A549 (cell line): ENCODE measurements around the gene JAKMIP1. TPM values are rescaled to one million over a fixed set of nuclear protein-coding genes. Genes with fewer than 3 reads are reported as not detected.

Experiments used
- ATAC-seq, 2 experiments: fragments of 200-7000 bp in 1 of 2; fragments of >200 bp in 1 of 2; cut with Nextera tagmentation in 1 of 2; cut with Tn5 transposase in 1 of 2; 3 replicates each; pipeline versions ENCODE4 v1.8.0 to v1.9.1; 2018 to 2020; ENCODE audit warnings: mild to moderate bottlenecking in 1 of 2, moderate library complexity in 1 of 2
- CTCF ChIA-PET: fragments of 300-600 bp; sonication (Branson Sonifier 250); formaldehyde crosslinking; extraction: SDS; loops from one replicate; lab custom pipeline; 2021; ENCODE audit warnings: antibody characterized with exemption, inconsistent platforms; lab: Yijun Ruan, JAX
- POLR2A ChIA-PET: fragments of 350-600 bp; formaldehyde crosslinking; extraction: SDS; loops from one replicate; lab custom pipeline; 2021; ENCODE audit warnings: antibody characterized with exemption, inconsistent platforms; lab: Yijun Ruan, JAX
- DNase-seq, 2 experiments: peaks; one replicate each; pipeline versions ENCODE4 v3.0.0 to v3.0.0-alpha.2; 2011 to 2016; ENCODE audit warnings: low read depth in 1 of 2, low spot score in 1 of 2
- FAIRE-seq: peaks from 2 replicates; lab custom pipeline; 2011; peaks lifted over from hg19 to GRCh38; lab: Jason Lieb, UNC
- H3K27ac ChIP-seq, 2 experiments: fragments of >200 bp; sonication (Bioruptor Twin); formaldehyde crosslinking; 3 replicates each; pipeline ENCODE4 v1.5.1; 2016 to 2017
- H3K4me1 ChIP-seq: fragments of >200 bp; sonication (Bioruptor Twin); formaldehyde crosslinking; 3 replicates; pipeline ENCODE4 v1.6.1; 2016
- H3K4me2 ChIP-seq: fragments of >200 bp; sonication (Bioruptor Twin); formaldehyde crosslinking; 3 replicates; pipeline ENCODE4 v1.6.1; 2016
- H3K4me3 ChIP-seq: fragments of >200 bp; sonication (Bioruptor Twin); formaldehyde crosslinking; 3 replicates; pipeline ENCODE4 v1.5.1; 2016
- H3K9me3 ChIP-seq: fragments of >200 bp; sonication (Bioruptor Twin); formaldehyde crosslinking; 3 replicates; pipeline ENCODE4 v1.6.1; 2016
- CEBPB ChIP-seq, 2 experiments: fragments of >200 bp in 1 of 2; sonication (Bioruptor Twin) in 1 of 2; formaldehyde crosslinking in 1 of 2; IDR thresholded peaks; 2 replicates each; pipeline ENCODE4 v1.6.1; 2012 to 2016
- CHD2 ChIP-seq: fragments of 150-350 bp; IDR thresholded peaks from 2 replicates; pipeline ENCODE4 v1.6.1; 2014; ENCODE audit warnings: low read length; ENCODE audit not compliant: partially characterized antibody
- EHMT2 ChIP-seq: fragments of 200-600 bp; sonication (generic); IDR thresholded peaks from 2 replicates; pipeline ENCODE4 v1.6.1; 2016; ENCODE audit warnings: antibody characterized with exemption, low read depth, mild to moderate bottlenecking, moderate library complexity
- ELK1 ChIP-seq: fragments of 150-350 bp; IDR thresholded peaks from 2 replicates; pipeline ENCODE4 v1.6.1; 2014; ENCODE audit warnings: low read depth, mild to moderate bottlenecking, low read length
- EP300 ChIP-seq, 2 experiments: fragments of >200 bp; sonication (Bioruptor Twin); formaldehyde crosslinking; IDR thresholded peaks; 2 replicates in 1 of 2; 3 replicates in 1 of 2; pipeline ENCODE4 v1.6.1; 2016 to 2017
- ESRRA ChIP-seq: fragments of 150-350 bp; IDR thresholded peaks from 2 replicates; pipeline ENCODE4 v1.6.1; 2014; ENCODE audit warnings: mild to moderate bottlenecking, low read length, borderline replicate concordance
- FOSB ChIP-seq: fragments of 250-450 bp; sonication (Bioruptor Pico); IDR thresholded peaks from 2 replicates; pipeline ENCODE4 v1.5.0; 2020; ENCODE audit warnings: mild to moderate bottlenecking, moderate library complexity
- FOXS1 ChIP-seq: fragments of 250-450 bp; sonication (Bioruptor Pico); IDR thresholded peaks from 2 replicates; pipeline ENCODE4 v1.5.0; 2020; ENCODE audit warnings: mild to moderate bottlenecking, moderate library complexity
- HES2 ChIP-seq: fragments of >200 bp; sonication (Bioruptor Twin); formaldehyde crosslinking; IDR thresholded peaks from 2 replicates; pipeline ENCODE4 v1.6.1; 2016
- HEYL ChIP-seq: fragments of 250-450 bp; sonication (Bioruptor Pico); IDR thresholded peaks from 2 replicates; pipeline ENCODE4 v1.8.0; 2021; ENCODE audit warnings: mild to moderate bottlenecking, moderate library complexity
- HOXB13 ChIP-seq: fragments of 250-450 bp; sonication (Bioruptor Pico); IDR thresholded peaks from 2 replicates; pipeline ENCODE4 v1.5.0; 2020; ENCODE audit warnings: low read depth, mild to moderate bottlenecking, moderate library complexity
- HOXB5 ChIP-seq: fragments of 250-450 bp; sonication (Bioruptor Pico); IDR thresholded peaks from 2 replicates; pipeline ENCODE4 v1.5.0; 2020; ENCODE audit warnings: mild to moderate bottlenecking, moderate library complexity
- JUN ChIP-seq, 2 experiments: fragments of >200 bp; sonication (Bioruptor Twin); formaldehyde crosslinking; IDR thresholded peaks; 2 replicates in 1 of 2; 3 replicates in 1 of 2; pipeline ENCODE4 v1.6.1; 2016 to 2017
- JUNB ChIP-seq: fragments of >200 bp; sonication (Bioruptor Twin); formaldehyde crosslinking; IDR thresholded peaks from 2 replicates; pipeline ENCODE4 v1.6.1; 2016
- KDM5A ChIP-seq: fragments of 200-600 bp; sonication (generic); IDR thresholded peaks from 2 replicates; pipeline ENCODE4 v1.6.1; 2016; ENCODE audit warnings: antibody characterized with exemption, mild to moderate bottlenecking
- MAFK ChIP-seq: fragments of 450-650 bp; IDR thresholded peaks from 2 replicates; pipeline ENCODE4 v1.6.1; 2014; ENCODE audit not compliant: partially characterized antibody
- NFE2L2 ChIP-seq: fragments of 150-350 bp; conservative IDR thresholded peaks from 2 replicates; pipeline ENCODE4 v1.6.1; 2014; ENCODE audit warnings: low read length
- NR3C1 ChIP-seq: fragments of >200 bp; sonication (Bioruptor Twin); formaldehyde crosslinking; IDR thresholded peaks from 3 replicates; pipeline ENCODE4 v1.6.1; 2017
- RAD21 ChIP-seq, 2 experiments: fragments of >200 bp in 1 of 2; sonication (Bioruptor Twin) in 1 of 2; formaldehyde crosslinking in 1 of 2; IDR thresholded peaks in 1 of 2; conservative IDR thresholded peaks in 1 of 2; 2 replicates in 1 of 2; 3 replicates in 1 of 2; pipeline ENCODE4 v1.6.1; 2012 to 2018; ENCODE audit warnings: inconsistent platforms in 1 of 2
- RARB ChIP-seq: fragments of 250-450 bp; sonication (Bioruptor Pico); IDR thresholded peaks from 2 replicates; pipeline ENCODE4 v1.8.0; 2021; ENCODE audit warnings: mild to moderate bottlenecking, moderate library complexity
- RFX5 ChIP-seq: fragments of 450-650 bp; IDR thresholded peaks from 2 replicates; pipeline ENCODE4 v1.7.1; 2014; ENCODE audit warnings: antibody characterized with exemption, mild to moderate bottlenecking, moderate library complexity
- SMC3 ChIP-seq: fragments of >200 bp; sonication (Bioruptor Twin); formaldehyde crosslinking; IDR thresholded peaks from 3 replicates; pipeline ENCODE4 v1.6.1; 2018; ENCODE audit warnings: inconsistent platforms
- SREBF2 ChIP-seq: fragments of 450-650 bp; IDR thresholded peaks from 2 replicates; pipeline ENCODE4 v1.6.1; 2014; ENCODE audit warnings: mild to moderate bottlenecking, moderate library complexity
- TP53 ChIP-seq: fragments of 250-450 bp; sonication (Bioruptor Pico); IDR thresholded peaks from 2 replicates; pipeline ENCODE4 v1.5.0; 2021; ENCODE audit warnings: mild to moderate bottlenecking, moderate library complexity
- USF2 ChIP-seq: fragments of 450-650 bp; IDR thresholded peaks from 2 replicates; pipeline ENCODE4 v1.6.1; 2014; ENCODE audit warnings: antibody characterized with exemption
- WGBS: methylation state at CpG from one replicate; pipeline ENCODE4 v1.1.6; 2017; ENCODE audit errors: missing lambda C conversion rate; 5-methylcytosine and 5-hydroxymethylcytosine counted together
- polyA plus RNA-seq, 4 experiments: library from polyadenylated mRNA; depleted of rRNA in 3 of 4; stranded (reverse); fragments of >200 nt; fragmentation: RNase III in 1 of 4; extraction: RNeasy Plus Mini Kit Qiagen cat#74134 plus additional on column Dnase treatment in 1 of 4; gene quantifications; 2 replicates in 3 of 4; 3 replicates in 1 of 4; pipeline ENCODE4 v1.2.3, GENCODE V29; 2011 to 2017

The JAKMIP1 gene
- polyA plus RNA-seq, 2 of the 4 experiments (the other 2 are of a cell fraction), result not detected

GRCh38 chr4:6172927-6173200, 27.5 kb downstream of the JAKMIP1 start:
- Histone ChIP-seq H3K4me3 (no peak overlapping the region), H3K27ac (no peak overlapping the region), H3K9me3 (no peaks in the 10 kb centered on the region), H3K4me1 (no peaks in the 10 kb centered on the region), H3K4me2 (no peak overlapping the region)
- TF ChIP-seq NR3C1, result no peak
- no peak for TF ChIP-seq KDM5A
- TF ChIP-seq MAFK, result no peak
- TF ChIP-seq FOSB (CRISPR knock-in tag), result no peak
- no peak for TF ChIP-seq HOXB5 (CRISPR knock-in tag)
- no peak for TF ChIP-seq EHMT2
- no peak for TF ChIP-seq EP300 (IDR thresholded peaks at IDR 0.05)
- no peak for TF ChIP-seq NFE2L2
- TF ChIP-seq RARB (CRISPR knock-in tag), result no peak
- FAIRE-seq (no peak), ATAC-seq (no peak), DNase-seq (no peak)
- CTCF ChIA-PET, result interaction anchor here (1.7 kb wide), 1 partner anchor 85 kb away, joined by 4 read pairs; no protein-coding TSS in a partner anchor
- WGBS, result 27% methylated on average over 2 of the region's 3 CpGs
- POLR2A ChIA-PET, result no interaction called here

GRCh38 chr4:6172093-6172926, 28.0 kb downstream of the JAKMIP1 start:
- POLR2A ChIA-PET, result no interaction called here
- DNase-seq, result no peak
- TF ChIP-seq RAD21 (conservative IDR thresholded peaks at IDR 0.05 in 1 of 2, IDR thresholded peaks at IDR 0.05 in 1 of 2) (no peak), MAFK (no peak), HOXB13 (CRISPR knock-in tag) (no peak), RFX5 (no peak), HEYL (no peak), ESRRA (no peak)
- Histone ChIP-seq H3K4me1 (no peaks in the 10 kb centered on the region), H3K27ac (no peak overlapping the region), H3K9me3 (no peaks in the 10 kb centered on the region), H3K4me2 (no peak overlapping the region), H3K4me3 (no peak overlapping the region)
- CTCF ChIA-PET, result interaction anchor here (1.7 kb wide), 1 partner anchor 85 kb away, joined by 4 read pairs; no protein-coding TSS in a partner anchor
- ATAC-seq, result no peak
- WGBS, result 5% methylated on average over 4 of the region's 9 CpGs
- FAIRE-seq, result no peak

GRCh38 chr4:6169239-6169638, 31.1 kb downstream of the JAKMIP1 start:
- WGBS, result 5% methylated on average over 2 of the region's 4 CpGs
- no peaks in the 10 kb centered on the region for H3K4me1 ChIP-seq
- CTCF ChIA-PET, result interaction anchor here (0.7 kb wide), 1 partner anchor 8 kb away, joined by 3 read pairs; no protein-coding TSS in a partner anchor
- TF ChIP-seq ELK1 (no peak), SREBF2 (no peak), CHD2 (no peak), JUNB (no peak), USF2 (no peak), CEBPB (IDR thresholded peaks at IDR 0.05) (no peak), ESRRA (no peak), SMC3 (no peak), HES2 (no peak), TP53 (no peak), FOXS1 (no peak), JUN (IDR thresholded peaks at IDR 0.05) (no peak)
- ATAC-seq, result peak in 1 of 2 experiments; percentile 54; a peak in 3 of 6 replicates
- no peak overlapping the region for H3K4me2 ChIP-seq
- H3K27ac ChIP-seq, result no peak overlapping the region
- no peaks in the 10 kb centered on the region for H3K9me3 ChIP-seq
- POLR2A ChIA-PET, result no interaction called here
- no peak for FAIRE-seq
- H3K4me3 ChIP-seq, result no peak overlapping the region
- no peak for DNase-seq
